Trophoblast cell (in vitro differentiated cells and primary cell): Measurements from ENCODE around the gene CABYR.

ENCODE experiments used
- DNase-seq, 2 donors: peaks; one replicate each; pipeline ENCODE4 v3.0.0-alpha.2; 2016
- H2AFZ ChIP-seq: 2 replicates; pipeline ENCODE4 v1.6.1; 2013; ENCODE audit warnings: low read length, moderate library complexity, mild to moderate bottlenecking; ENCODE audit not compliant: insufficient read depth, poor library complexity
- H2AK5ac ChIP-seq: 2 replicates; pipeline ENCODE4 v1.6.1; 2013; ENCODE audit warnings: mild to moderate bottlenecking, low read length
- H2BK120ac ChIP-seq: 2 replicates; pipeline ENCODE4 v1.6.1; 2013; ENCODE audit warnings: low read length, mild to moderate bottlenecking, moderate library complexity; ENCODE audit not compliant: insufficient read depth, poor library complexity
- H2BK12ac ChIP-seq: 2 replicates; pipeline ENCODE4 v1.6.1; 2013; ENCODE audit warnings: mild to moderate bottlenecking, low read length, moderate library complexity
- H2BK5ac ChIP-seq: 2 replicates; pipeline ENCODE4 v1.6.1; 2013; ENCODE audit warnings: low read length, low read depth, moderate library complexity, mild to moderate bottlenecking; ENCODE audit not compliant: poor library complexity
- H3K14ac ChIP-seq: 2 replicates; pipeline ENCODE4 v1.6.1; 2013; ENCODE audit warnings: mild to moderate bottlenecking, low read length
- H3K18ac ChIP-seq: 2 replicates; pipeline ENCODE4 v1.6.1; 2013; ENCODE audit warnings: mild to moderate bottlenecking, low read length
- H3K23ac ChIP-seq: 2 replicates; pipeline ENCODE4 v1.6.1; 2013; ENCODE audit warnings: low read length
- H3K27ac ChIP-seq: 2 replicates; pipeline ENCODE4 v1.5.1; 2013; ENCODE audit warnings: low read depth, mild to moderate bottlenecking, inconsistent platforms, low read length, moderate library complexity
- H3K27me3 ChIP-seq: 2 replicates; pipeline ENCODE4 v1.6.1; 2013; ENCODE audit warnings: inconsistent platforms, mild to moderate bottlenecking, low read length, moderate library complexity; ENCODE audit not compliant: insufficient read depth
- H3K36me3 ChIP-seq, 2 experiments: 1 replicate in 1 of 2; 2 replicates in 1 of 2; pipeline ENCODE4 v1.6.1; 2013; ENCODE audit warnings: low read length in 2 of 2, mild to moderate bottlenecking in 2 of 2, moderate library complexity in 1 of 2; ENCODE audit not compliant: insufficient read depth in 2 of 2, control insufficient read depth in 1 of 2
- H3K4ac ChIP-seq: 2 replicates; pipeline ENCODE4 v1.6.1; 2013; ENCODE audit warnings: low read depth, mild to moderate bottlenecking, low read length, moderate library complexity
- H3K4me1 ChIP-seq, 2 experiments: 1 replicate in 1 of 2; 2 replicates in 1 of 2; pipeline ENCODE4 v1.6.1; 2013; ENCODE audit warnings: low read length in 2 of 2, mild to moderate bottlenecking in 2 of 2, moderate library complexity in 1 of 2; ENCODE audit not compliant: insufficient read depth in 2 of 2, control insufficient read depth in 1 of 2
- H3K4me2 ChIP-seq: 2 replicates; pipeline ENCODE4 v1.6.1; 2013; ENCODE audit warnings: inconsistent platforms, mild to moderate bottlenecking, low read length, moderate library complexity
- H3K4me3 ChIP-seq: 2 replicates; pipeline ENCODE4 v1.5.1; 2013; ENCODE audit warnings: mild to moderate bottlenecking, low read depth, low read length, inconsistent platforms
- H3K79me1 ChIP-seq: one replicate; pipeline ENCODE4 v1.6.1; 2013; ENCODE audit warnings: low read length
- H3K79me2 ChIP-seq: 2 replicates; pipeline ENCODE4 v1.6.1; 2013; ENCODE audit warnings: low read length, mild to moderate bottlenecking; ENCODE audit not compliant: control insufficient read depth, insufficient read depth, poor library complexity
- H3K9ac ChIP-seq: 2 replicates; pipeline ENCODE4 v1.6.1; 2013; ENCODE audit warnings: mild to moderate bottlenecking, low read length
- H3K9me3 ChIP-seq: 2 replicates; pipeline ENCODE4 v1.6.1; 2013; ENCODE audit warnings: low read depth, mild to moderate bottlenecking, control low read depth, inconsistent platforms, low read length; ENCODE audit not compliant: insufficient read depth
- H4K12ac ChIP-seq: 2 replicates; pipeline ENCODE4 v1.6.1; 2013; ENCODE audit warnings: low read depth, mild to moderate bottlenecking, low read length, moderate library complexity
- H4K8ac ChIP-seq: 2 replicates; pipeline ENCODE4 v1.6.1; 2013; ENCODE audit warnings: low read depth, mild to moderate bottlenecking, low read length, moderate library complexity
- H4K91ac ChIP-seq: one replicate; pipeline ENCODE4 v1.6.1; 2013; ENCODE audit warnings: low read depth, mild to moderate bottlenecking, low read length, moderate library complexity
- WGBS: extraction: QIAGEN DNeasy Blood & Tissue Kit; methylation state at CpG from one replicate; pipeline ENCODE4 v1.1.7; 2013; ENCODE audit warnings: missing lambda C conversion rate; ENCODE audit not compliant: insufficient read length, insufficient coverage; ENCODE audit errors: extremely low coverage; 5-methylcytosine and 5-hydroxymethylcytosine counted together

Gene CABYR

GRCh38 chr18:24094561-24094960 is 44.3 kb upstream of the CABYR start:
- Histone ChIP-seq H4K12ac (no peak overlapping the region), H3K27ac (no peak overlapping the region), H3K23ac (no peak overlapping the region), H2BK12ac (no peak overlapping the region), H2BK120ac (no peak overlapping the region), H3K9ac (no peak overlapping the region), H2AK5ac (no peak overlapping the region), H3K27me3 (no peaks in the 10 kb centered on the region), H3K18ac (no peak overlapping the region), H3K79me1 (no peaks in the 10 kb centered on the region), H3K14ac (no peak overlapping the region), H3K36me3 (no peaks in the 10 kb centered on the region), H3K4me2 (no peak overlapping the region), H2AFZ (no peak overlapping the region), H3K4me3 (no peak overlapping the region), H3K9me3 (no peaks in the 10 kb centered on the region), H3K79me2 (no peaks in the 10 kb centered on the region), H3K4ac (no peak overlapping the region), H4K8ac (no peak overlapping the region), H4K91ac (no peak overlapping the region), H2BK5ac (no peak overlapping the region), H3K4me1 (no peaks in the 10 kb centered on the region)
- no peak for DNase-seq

GRCh38 chr18:24095976-24096375 is 42.9 kb upstream of the CABYR start:
- no CpG with 5 or more reads among the region's 1 CpG for WGBS
- Histone ChIP-seq H3K79me1 (no peaks in the 10 kb centered on the region), H3K23ac (no peak overlapping the region), H3K18ac (no peak overlapping the region), H3K14ac (no peak overlapping the region), H3K9me3 (peaks cover 2% of the 10 kb centered on the region), H3K4me1 (no peaks in the 10 kb centered on the region), H3K27me3 (no peaks in the 10 kb centered on the region), H2BK120ac (no peak overlapping the region), H3K79me2 (no peaks in the 10 kb centered on the region), H3K4me3 (no peak overlapping the region), H3K4me2 (no peak overlapping the region), H3K9ac (no peak overlapping the region), H2BK5ac (no peak overlapping the region), H3K27ac (no peak overlapping the region), H4K12ac (no peak overlapping the region), H2BK12ac (no peak overlapping the region), H4K8ac (no peak overlapping the region), H4K91ac (no peak overlapping the region), H3K36me3 (no peaks in the 10 kb centered on the region), H2AK5ac (no peak overlapping the region), H2AFZ (no peak overlapping the region), H3K4ac (no peak overlapping the region)
- DNase-seq: peak; percentile 37 to 77

GRCh38 chr18:24103320-24104021 is 35.4 kb upstream of the CABYR start:
- Histone ChIP-seq H4K91ac (no peak overlapping the region), H3K4me1 (no peaks in the 10 kb centered on the region), H3K79me1 (no peaks in the 10 kb centered on the region), H3K9ac (no peak overlapping the region), H3K14ac (no peak overlapping the region), H2BK5ac (no peak overlapping the region), H3K9me3 (peaks cover 2% of the 10 kb centered on the region), H3K36me3 (peaks cover 0 to 2% of the 10 kb centered on the region in 2 experiments), H3K4ac (no peak overlapping the region), H3K27ac (no peak overlapping the region), H3K79me2 (no peaks in the 10 kb centered on the region), H4K12ac (no peak overlapping the region), H3K18ac (no peak overlapping the region), H3K27me3 (no peaks in the 10 kb centered on the region), H3K4me3 (no peak overlapping the region), H3K23ac (no peak overlapping the region), H2BK12ac (no peak overlapping the region), H2AFZ (no peak overlapping the region), H4K8ac (no peak overlapping the region), H3K4me2 (no peak overlapping the region), H2AK5ac (no peak overlapping the region), H2BK120ac (no peak overlapping the region)
- no peak for DNase-seq
- WGBS: no CpG with 5 or more reads among the region's 6 CpGs

GRCh38 chr18:24104486-24104885 is 34.4 kb upstream of the CABYR start:
- H2AK5ac ChIP-seq: no peak overlapping the region
- no peak overlapping the region for H3K14ac ChIP-seq
- no peaks in the 10 kb centered on the region for H3K79me2 ChIP-seq
- H3K9ac ChIP-seq: no peak overlapping the region
- H3K36me3 ChIP-seq: peaks cover 0 to 2% of the 10 kb centered on the region in 2 experiments
- H3K23ac ChIP-seq: no peak overlapping the region
- no peak overlapping the region for H2AFZ ChIP-seq
- no peak overlapping the region for H3K27ac ChIP-seq
- no peak overlapping the region for H3K4ac ChIP-seq
- WGBS: no CpG with 5 or more reads among the region's 4 CpGs
- H3K4me2 ChIP-seq: no peak overlapping the region
- no peak overlapping the region for H2BK12ac ChIP-seq
- H4K12ac ChIP-seq: no peak overlapping the region
- H3K4me3 ChIP-seq: no peak overlapping the region
- no peak overlapping the region for H4K91ac ChIP-seq
- H3K79me1 ChIP-seq: no peaks in the 10 kb centered on the region
- H4K8ac ChIP-seq: no peak overlapping the region
- peaks cover 2% of the 10 kb centered on the region for H3K9me3 ChIP-seq
- no peak overlapping the region for H2BK120ac ChIP-seq
- DNase-seq: no peak
- no peaks in the 10 kb centered on the region for H3K27me3 ChIP-seq
- no peak overlapping the region for H3K18ac ChIP-seq
- H2BK5ac ChIP-seq: no peak overlapping the region
- no peaks in the 10 kb centered on the region for H3K4me1 ChIP-seq
